Hepatocyte (in vitro differentiated cells): ENCODE measurements around the gene CYFIP1. TPM values are rescaled to one million over a fixed set of nuclear protein-coding genes. Genes with fewer than 3 reads are reported as not detected.

ENCODE experiments used
- DNase-seq: peaks from one replicate; pipeline ENCODE4 v3.0.0-alpha.2; 2016; ENCODE audit warnings: low spot score
- H2AFZ ChIP-seq: fragments of 200-600 bp; sonication (generic); 2 replicates; pipeline ENCODE4 v1.6.0; 2016; ENCODE audit warnings: antibody characterized with exemption, mild to moderate bottlenecking
- H3K27ac ChIP-seq: fragments of 200-600 bp; sonication (generic); 2 replicates; pipeline ENCODE4 v1.5.1; 2016; ENCODE audit warnings: mild to moderate bottlenecking
- H3K27me3 ChIP-seq: fragments of 200-600 bp; sonication (generic); 2 replicates; pipeline ENCODE4 v1.6.1; 2016
- H3K36me3 ChIP-seq: fragments of 200-600 bp; sonication (generic); replicated peaks from 2 replicates; pipeline ENCODE4 v1.5.1; 2016; ENCODE audit warnings: low read depth; ENCODE audit not compliant: insufficient read depth
- H3K4me1 ChIP-seq: fragments of 200-600 bp; sonication (generic); 2 replicates; pipeline ENCODE4 v1.5.1; 2016; ENCODE audit warnings: mild to moderate bottlenecking, moderate library complexity; ENCODE audit not compliant: insufficient read depth
- H3K4me2 ChIP-seq: fragments of 200-600 bp; sonication (generic); 2 replicates; pipeline ENCODE4 v1.6.0; 2016
- H3K4me3 ChIP-seq: fragments of 200-600 bp; sonication (generic); 2 replicates; pipeline ENCODE4 v1.5.1; 2016; ENCODE audit warnings: mild to moderate bottlenecking
- H3K79me2 ChIP-seq: fragments of 200-600 bp; sonication (generic); 2 replicates; pipeline ENCODE4 v1.6.0; 2017; ENCODE audit warnings: mild to moderate bottlenecking
- H3K9me2 ChIP-seq: fragments of 200-600 bp; sonication (generic); replicated peaks from 2 replicates; pipeline ENCODE4 v1.6.0; 2017; ENCODE audit warnings: mild to moderate bottlenecking; ENCODE audit not compliant: insufficient read depth
- H3K9me3 ChIP-seq: fragments of 200-600 bp; sonication (generic); 2 replicates; pipeline ENCODE4 v1.5.1; 2016; ENCODE audit warnings: low read depth, mild to moderate bottlenecking
- H4K20me1 ChIP-seq: fragments of 200-600 bp; sonication (generic); 2 replicates; pipeline ENCODE4 v1.6.0; 2016; ENCODE audit warnings: mild to moderate bottlenecking; ENCODE audit not compliant: insufficient read depth, poor library complexity, severe bottlenecking
- EZH2 ChIP-seq: fragments of 200-600 bp; sonication (generic); IDR thresholded peaks from 2 replicates; pipeline ENCODE4 v1.6.1; 2016; ENCODE audit warnings: antibody characterized with exemption, mild to moderate bottlenecking, borderline replicate concordance
- EZH2phosphoT487 ChIP-seq: fragments of 200-600 bp; sonication (generic); IDR thresholded peaks from one replicate; pipeline ENCODE4 v1.6.1; 2018; ENCODE audit warnings: antibody characterized with exemption, mild to moderate bottlenecking, low read depth, moderate library complexity; ENCODE audit not compliant: unreplicated experiment, severe bottlenecking
- WGBS: methylation state at CpG from one replicate; pipeline ENCODE4 v1.1.6; 2016; ENCODE audit warnings: low lambda C conversion rate; ENCODE audit errors: missing lambda C conversion rate; 5-methylcytosine and 5-hydroxymethylcytosine counted together
- polyA plus RNA-seq: library from polyadenylated mRNA; unstranded; fragments of >200 nt; fragmentation: Nextera tagmentation; extraction: Ambion mirVana; gene quantifications from 2 replicates; pipeline ENCODE4 v1.2.1, GENCODE V29; 2016
- total RNA-seq: library from RNA; depleted of rRNA; stranded (reverse); fragments of >200 nt; gene quantifications from 2 replicates; pipeline ENCODE4 v1.2.3, GENCODE V29; 2014
- TF ChIP-seq, protein P1 (sequence below): fragments of 200-600 bp; sonication (generic); IDR thresholded peaks from 2 replicates; pipeline ENCODE4 v1.5.1; 2016; ENCODE audit warnings: antibody characterized with exemption, mild to moderate bottlenecking; ENCODE audit not compliant: poor library complexity

CYFIP1 gene
- total and polyA plus RNA-seq, 2 experiments from 2014 or later, result 73.4 to 92.2 TPM

DNA sequence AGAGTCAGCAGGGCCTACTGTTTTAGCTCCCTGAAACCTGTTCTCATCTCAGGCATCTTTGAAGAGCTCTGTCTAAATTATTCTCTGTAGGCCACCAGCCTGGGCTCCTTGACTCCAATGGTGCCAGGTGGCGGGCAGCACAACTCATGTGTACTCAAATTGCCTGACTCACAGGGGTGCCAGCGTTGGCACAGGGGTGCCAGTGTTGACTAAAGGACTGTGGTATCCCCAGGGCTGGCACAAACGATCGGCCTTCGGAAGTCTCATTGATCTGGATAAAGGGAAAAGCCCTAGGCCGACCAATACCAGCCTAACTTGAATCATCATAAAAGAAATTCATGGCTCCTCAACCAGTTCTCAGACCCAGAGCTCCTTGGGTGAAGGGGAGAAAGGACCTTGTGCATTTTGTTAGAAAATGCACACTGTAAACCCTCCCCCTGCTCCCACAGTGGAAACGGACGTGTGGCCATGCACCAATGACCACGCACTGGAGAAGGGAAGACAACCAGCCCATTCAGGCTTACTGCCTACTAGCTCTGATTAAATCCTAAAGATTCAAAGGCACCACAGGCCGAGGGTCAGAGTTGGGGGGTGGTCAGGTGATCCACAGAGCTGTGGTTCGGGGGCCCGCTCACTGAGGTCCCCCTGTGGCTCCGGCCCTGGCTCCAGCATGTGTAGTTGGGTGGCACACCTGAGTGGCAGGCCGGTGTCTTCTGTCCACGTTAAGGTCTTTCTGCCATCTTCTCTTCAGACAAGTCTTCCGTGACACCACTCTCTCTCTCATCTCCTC, 72.8 kb downstream of the CYFIP1 start:
- no peaks in the 10 kb centered on the region for H3K4me1 ChIP-seq
- no peak overlapping the region for H3K4me3 ChIP-seq
- H3K9me2 ChIP-seq, result no peaks in the 10 kb centered on the region
- H2AFZ ChIP-seq, result no peak overlapping the region
- no peak overlapping the region for H3K27ac ChIP-seq
- no peaks in the 10 kb centered on the region for H3K9me3 ChIP-seq
- H3K4me2 ChIP-seq, result no peak overlapping the region
- WGBS, result 92% methylated on average over 16 of the region's 16 CpGs
- no peaks in the 10 kb centered on the region for H3K27me3 ChIP-seq
- H3K36me3 ChIP-seq, result no peaks in the 10 kb centered on the region
- H4K20me1 ChIP-seq, result no peaks in the 10 kb centered on the region
- no peak for TF ChIP-seq EZH2
- TF ChIP-seq, protein P1, sequence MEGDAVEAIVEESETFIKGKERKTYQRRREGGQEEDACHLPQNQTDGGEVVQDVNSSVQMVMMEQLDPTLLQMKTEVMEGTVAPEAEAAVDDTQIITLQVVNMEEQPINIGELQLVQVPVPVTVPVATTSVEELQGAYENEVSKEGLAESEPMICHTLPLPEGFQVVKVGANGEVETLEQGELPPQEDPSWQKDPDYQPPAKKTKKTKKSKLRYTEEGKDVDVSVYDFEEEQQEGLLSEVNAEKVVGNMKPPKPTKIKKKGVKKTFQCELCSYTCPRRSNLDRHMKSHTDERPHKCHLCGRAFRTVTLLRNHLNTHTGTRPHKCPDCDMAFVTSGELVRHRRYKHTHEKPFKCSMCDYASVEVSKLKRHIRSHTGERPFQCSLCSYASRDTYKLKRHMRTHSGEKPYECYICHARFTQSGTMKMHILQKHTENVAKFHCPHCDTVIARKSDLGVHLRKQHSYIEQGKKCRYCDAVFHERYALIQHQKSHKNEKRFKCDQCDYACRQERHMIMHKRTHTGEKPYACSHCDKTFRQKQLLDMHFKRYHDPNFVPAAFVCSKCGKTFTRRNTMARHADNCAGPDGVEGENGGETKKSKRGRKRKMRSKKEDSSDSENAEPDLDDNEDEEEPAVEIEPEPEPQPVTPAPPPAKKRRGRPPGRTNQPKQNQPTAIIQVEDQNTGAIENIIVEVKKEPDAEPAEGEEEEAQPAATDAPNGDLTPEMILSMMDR, result no peak
- no peak for TF ChIP-seq EZH2phosphoT487
- DNase-seq, result no peak
- no peaks in the 10 kb centered on the region for H3K79me2 ChIP-seq

DNA sequence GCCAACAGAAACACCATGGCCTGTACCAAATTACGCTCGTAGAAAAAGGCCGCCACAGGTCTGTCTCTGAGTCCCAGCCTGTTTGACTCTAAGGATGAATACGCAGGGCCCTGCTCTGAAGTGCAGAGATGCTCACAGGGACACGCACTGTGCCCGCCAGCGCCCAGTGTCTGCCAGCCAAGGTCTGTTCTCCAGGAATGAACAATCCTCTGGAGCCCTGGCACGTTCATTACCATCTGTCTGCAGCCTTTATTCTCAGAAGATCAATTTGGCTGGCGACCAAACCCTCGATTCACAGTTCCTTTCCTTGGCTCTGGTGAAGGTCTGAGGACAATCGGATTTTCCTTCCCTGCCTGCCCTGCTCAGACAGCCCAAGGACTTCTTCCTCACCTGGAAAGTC, 75.4 kb downstream of the CYFIP1 start:
- Histone ChIP-seq H3K4me2 (no peak overlapping the region), H4K20me1 (no peaks in the 10 kb centered on the region), H3K36me3 (no peaks in the 10 kb centered on the region), H3K27ac (no peak overlapping the region), H3K79me2 (no peaks in the 10 kb centered on the region), H2AFZ (no peak overlapping the region), H3K4me3 (no peak overlapping the region), H3K9me2 (no peaks in the 10 kb centered on the region), H3K4me1 (no peaks in the 10 kb centered on the region), H3K27me3 (no peaks in the 10 kb centered on the region), H3K9me3 (no peaks in the 10 kb centered on the region)
- 92% methylated on average over 11 of the region's 11 CpGs for WGBS
- no peak for DNase-seq
- TF ChIP-seq EZH2, result no peak
- TF ChIP-seq, protein P1, result no peak
- TF ChIP-seq EZH2phosphoT487, result no peak

DNA sequence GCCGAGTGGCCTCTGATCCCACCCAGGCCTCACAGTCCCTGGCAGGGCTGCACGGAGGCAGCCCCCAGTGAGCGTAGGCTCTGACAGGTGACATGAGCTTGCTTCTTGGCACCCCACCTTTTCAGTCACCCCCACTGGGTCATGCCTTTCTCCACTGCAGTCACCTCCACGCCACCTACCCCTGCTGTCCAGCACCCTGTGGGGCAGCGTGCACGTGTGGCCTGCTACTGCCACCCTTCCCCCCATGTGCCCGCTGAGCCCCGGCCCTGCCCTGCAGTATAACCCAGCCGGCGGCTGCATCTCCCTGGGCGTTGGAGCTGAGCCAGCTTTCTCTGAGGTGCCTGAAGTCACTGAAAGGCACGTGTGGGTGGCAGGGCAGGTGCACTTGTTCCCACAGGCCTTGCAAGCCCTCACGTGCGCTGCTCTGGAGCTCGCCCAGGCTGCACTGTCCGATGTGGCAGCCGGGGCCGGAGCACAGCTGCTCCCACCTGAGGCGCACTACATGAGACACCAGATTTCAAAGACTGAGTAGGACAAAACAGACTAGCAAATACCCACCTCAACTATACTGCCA, 76.1 kb downstream of the CYFIP1 start:
- H4K20me1 ChIP-seq, result no peaks in the 10 kb centered on the region
- no peak overlapping the region for H2AFZ ChIP-seq
- H3K36me3 ChIP-seq, result no peaks in the 10 kb centered on the region
- H3K9me2 ChIP-seq, result no peaks in the 10 kb centered on the region
- no peak overlapping the region for H3K4me3 ChIP-seq
- H3K27me3 ChIP-seq, result no peaks in the 10 kb centered on the region
- H3K4me1 ChIP-seq, result no peaks in the 10 kb centered on the region
- H3K4me2 ChIP-seq, result no peak overlapping the region
- no peaks in the 10 kb centered on the region for H3K79me2 ChIP-seq
- no peaks in the 10 kb centered on the region for H3K9me3 ChIP-seq
- 91% methylated on average over 19 of the region's 19 CpGs for WGBS
- no peak for DNase-seq
- TF ChIP-seq EZH2phosphoT487, result no peak
- TF ChIP-seq, protein P1, result no peak
- H3K27ac ChIP-seq, result no peak overlapping the region
